Endothelial cell of umbilical vein (primary cell): Measurements from ENCODE around the gene ABAT. TPM values are rescaled to one million over a fixed set of nuclear protein-coding genes. Genes with fewer than 3 reads are reported as not detected.

Experiments
- BruUV-seq: library from RNA; stranded (reverse); fragments of 400-500 nt; replicated peaks from 2 replicates; lab custom pipeline; 2021; lab: Mats Ljungman, UMichigan
- CTCF ChIA-PET: fragments of 300-600, 350-600 bp; sonication (Branson Sonifier 250); formaldehyde crosslinking; loops from one replicate; lab custom pipeline; 2021; ENCODE audit warnings: antibody characterized with exemption, inconsistent platforms; lab: Charles Lee
- POLR2A ChIA-PET: fragments of 300-600, 350-600 bp; sonication (Branson Sonifier 250); formaldehyde crosslinking; loops from one replicate; lab custom pipeline; 2021; ENCODE audit warnings: antibody characterized with exemption, inconsistent platforms; lab: Charles Lee
- DNase-seq: peaks from one replicate; pipeline ENCODE4 v3.0.0-alpha.2; 2011; ENCODE audit warnings: low read depth, low spot score
- FAIRE-seq: peaks from 2 replicates; lab custom pipeline; 2011; peaks lifted over from hg19 to GRCh38; lab: Jason Lieb, UNC
- H2AFZ ChIP-seq: 2 replicates; pipeline ENCODE4 v1.6.0; 2012; ENCODE audit warnings: low read depth, low read length, control low read depth, inconsistent platforms
- H3K27ac ChIP-seq: 2 replicates; pipeline ENCODE4 v1.5.1; 2011; ENCODE audit warnings: low read depth, mild to moderate bottlenecking, control low read depth, low read length, moderate library complexity; ENCODE audit not compliant: insufficient read depth
- H3K27me3 ChIP-seq, 2 experiments: 2 replicates each; pipeline versions ENCODE4 v1.6.0 to v1.6.1; 2011; ENCODE audit warnings: low read length in 2 of 2, mixed read lengths in 1 of 2; ENCODE audit not compliant: control insufficient read depth in 2 of 2, insufficient read depth in 2 of 2
- H3K36me3 ChIP-seq, 2 experiments: 2 replicates in 1 of 2; 3 replicates in 1 of 2; pipeline ENCODE4 v1.5.1; 2011; ENCODE audit warnings: low read length in 2 of 2, mild to moderate bottlenecking in 1 of 2, moderate library complexity in 1 of 2; ENCODE audit not compliant: control insufficient read depth in 2 of 2, insufficient read depth in 2 of 2; ENCODE audit errors: extremely low read depth in 1 of 2
- H3K4me1 ChIP-seq: 3 replicates; pipeline ENCODE4 v1.5.1; 2011; ENCODE audit warnings: mild to moderate bottlenecking, low read length; ENCODE audit not compliant: control insufficient read depth, insufficient read depth; ENCODE audit errors: extremely low read depth
- H3K4me2 ChIP-seq: 2 replicates; pipeline ENCODE4 v1.6.1; 2011; ENCODE audit warnings: low read length, control low read depth, mixed read lengths; ENCODE audit not compliant: insufficient read depth
- H3K4me3 ChIP-seq, 3 experiments: fragments of 200-600 bp in 1 of 3; sonication (generic), shearing (Covaris generic) in 1 of 3; replicated peaks in 1 of 3; 2 replicates each; pipeline ENCODE4 v1.5.1; 2011 to 2016; ENCODE audit warnings: control low read depth in 3 of 3, low read length in 3 of 3, mild to moderate bottlenecking in 2 of 3, inconsistent platforms in 1 of 3, low read depth in 1 of 3, moderate library complexity in 1 of 3; ENCODE audit not compliant: insufficient read depth in 1 of 3
- H3K79me2 ChIP-seq: 2 replicates; pipeline ENCODE4 v1.6.0; 2012; ENCODE audit warnings: low read length, inconsistent platforms; ENCODE audit not compliant: control insufficient read depth, insufficient read depth
- H3K9ac ChIP-seq: replicated peaks from 2 replicates; pipeline ENCODE3; 2011; ENCODE audit warnings: low read length, control low read depth; ENCODE audit not compliant: insufficient read depth; ENCODE audit errors: extremely low read depth
- H3K9me1 ChIP-seq: replicated peaks from 3 replicates; pipeline ENCODE4 v1.6.0; 2011; ENCODE audit warnings: mild to moderate bottlenecking, low read length; ENCODE audit not compliant: control insufficient read depth, insufficient read depth; ENCODE audit errors: extremely low read depth
- H3K9me3 ChIP-seq: replicated peaks from 2 replicates; pipeline ENCODE4 v1.5.1; 2012; ENCODE audit warnings: low read length, inconsistent platforms; ENCODE audit not compliant: control insufficient read depth, insufficient read depth
- H4K20me1 ChIP-seq: replicated peaks from 2 replicates; pipeline ENCODE3; 2011; ENCODE audit warnings: mild to moderate bottlenecking, low read length; ENCODE audit not compliant: control insufficient read depth, insufficient read depth; ENCODE audit errors: extremely low read depth
- EZH2 ChIP-seq: IDR thresholded peaks from 2 replicates; pipeline ENCODE4 v1.6.1; 2012; ENCODE audit warnings: borderline replicate concordance, low read depth, mild to moderate bottlenecking, moderate library complexity, low read length, inconsistent platforms; ENCODE audit not compliant: severe bottlenecking
- FOS ChIP-seq: IDR thresholded peaks from 2 replicates; pipeline ENCODE4 v1.6.1; 2011; ENCODE audit warnings: mild to moderate bottlenecking, low read length, moderate library complexity, borderline replicate concordance; ENCODE audit not compliant: insufficient read depth
- GATA2 ChIP-seq: IDR thresholded peaks from 2 replicates; pipeline ENCODE4 v1.7.0; 2011; ENCODE audit warnings: low read depth, mild to moderate bottlenecking, moderate library complexity, mixed read lengths, low read length; ENCODE audit not compliant: insufficient read length, insufficient read depth
- JUN ChIP-seq: IDR thresholded peaks from 2 replicates; pipeline ENCODE4 v1.6.1; 2011; ENCODE audit warnings: borderline replicate concordance, low read depth; ENCODE audit not compliant: insufficient read length, insufficient read depth
- MYC ChIP-seq: IDR thresholded peaks from one replicate; pipeline ENCODE4 v1.6.1; 2011; ENCODE audit warnings: mild to moderate bottlenecking, low read depth, low read length
- POLR2A ChIP-seq: IDR thresholded peaks from 2 replicates; pipeline ENCODE4 v1.6.1; 2012; ENCODE audit warnings: low read depth, mild to moderate bottlenecking, control low read depth, low read length
- POLR2AphosphoS5 ChIP-seq: IDR thresholded peaks from 2 replicates; pipeline ENCODE4 v1.6.1; 2012; ENCODE audit warnings: low read depth, mild to moderate bottlenecking, control low read depth, low read length, moderate library complexity; ENCODE audit not compliant: insufficient read depth
- dilution Hi-C: fragments of 300-500 bp; cut with MboI; formaldehyde crosslinking; loops from one replicate; pipeline ENCODE4 v1.15.0; 2019; ENCODE audit warnings: low sequenced_read_pairs; ENCODE audit not compliant: extremely low pct_ligation_motif_present
- intact Hi-C: fragments of 100-400 bp; cut with micrococcal nuclease; formaldehyde crosslinking; loops from one replicate; pipeline ENCODE4 v1.10.0; 2022
- polyA plus RNA-seq, 4 experiments: library from polyadenylated mRNA; depleted of rRNA in 3 of 4; stranded (reverse) in 3 of 4; unstranded in 1 of 4; fragments of >200 nt; gene quantifications; 2 replicates each; pipeline versions ENCODE4 v1.2.1 to v1.2.3, GENCODE V29; 2011 to 2012; ENCODE audit warnings: missing spikeins in 1 of 4
- total RNA-seq: library from RNA; stranded (reverse); gene quantifications from 2 replicates; pipeline ENCODE4 v1.2.3, GENCODE V29; 2021
- TF ChIP-seq, protein P1 (sequence below), 2 donors: IDR thresholded peaks; 1 replicate in 1 of 2; 2 replicates in 1 of 2; pipeline ENCODE4 v1.5.1; 2011; ENCODE audit warnings: low read length in 2 of 2, mild to moderate bottlenecking in 2 of 2, moderate library complexity in 2 of 2, control low read depth in 1 of 2, inconsistent platforms in 1 of 2, low read depth in 1 of 2; ENCODE audit not compliant: insufficient read depth in 1 of 2; ENCODE audit errors: extremely low read depth in 1 of 2
- TF ChIP-seq, protein P2 (sequence below): IDR thresholded peaks from 2 replicates; pipeline ENCODE4 v1.6.1; 2011; ENCODE audit not compliant: insufficient read depth, insufficient read length

ABAT gene
- total and polyA plus RNA-seq, 2 donors (not counting 3 experiments of a cell fraction or from before 2014, with no cell fraction given): 1.3 to 1.4 TPM

DNA sequence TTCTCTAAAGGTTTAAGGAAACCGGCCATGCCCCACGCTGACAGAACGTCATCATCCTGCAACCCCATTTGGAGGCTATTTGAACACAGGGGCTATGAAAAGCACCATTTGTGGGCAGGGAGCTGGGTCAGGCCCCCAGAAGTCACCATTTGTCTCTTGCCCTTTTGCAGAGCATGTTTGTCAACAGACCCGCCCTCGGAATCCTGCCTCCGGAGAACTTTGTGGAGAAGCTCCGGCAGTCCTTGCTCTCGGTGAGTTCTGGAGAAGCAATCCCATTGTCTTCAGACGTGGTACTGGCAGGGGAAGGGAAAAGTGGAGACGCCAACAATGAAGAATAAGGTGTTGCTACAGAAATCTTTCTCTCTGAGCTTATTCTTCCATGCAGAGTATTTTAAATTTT lies 89.5 kb downstream of the ABAT start:
- Histone ChIP-seq H3K36me3 (no peaks in the 10 kb centered on the region), H3K4me1 (no peaks in the 10 kb centered on the region), H3K4me2 (no peak overlapping the region), H3K9me1 (no peaks in the 10 kb centered on the region), H3K27ac (no peak overlapping the region), H2AFZ (no peak overlapping the region), H3K9ac (no peak overlapping the region), H4K20me1 (no peaks in the 10 kb centered on the region), H3K79me2 (no peaks in the 10 kb centered on the region), H3K4me3 (no peak overlapping the region), H3K9me3 (no peaks in the 10 kb centered on the region), H3K27me3 (no peaks in the 10 kb centered on the region)
- BruUV-seq: no TSS peak
- ChIA-PET POLR2A (no interaction called here), CTCF (no interaction called here)
- dilution Hi-C loops (no loop called here), intact Hi-C loops (no loop called here)
- TF ChIP-seq MYC (no peak), GATA2 (no peak), POLR2AphosphoS5 (no peak), POLR2A (no peak), FOS (no peak), JUN (no peak), EZH2 (no peak)
- TF ChIP-seq, protein P1, sequence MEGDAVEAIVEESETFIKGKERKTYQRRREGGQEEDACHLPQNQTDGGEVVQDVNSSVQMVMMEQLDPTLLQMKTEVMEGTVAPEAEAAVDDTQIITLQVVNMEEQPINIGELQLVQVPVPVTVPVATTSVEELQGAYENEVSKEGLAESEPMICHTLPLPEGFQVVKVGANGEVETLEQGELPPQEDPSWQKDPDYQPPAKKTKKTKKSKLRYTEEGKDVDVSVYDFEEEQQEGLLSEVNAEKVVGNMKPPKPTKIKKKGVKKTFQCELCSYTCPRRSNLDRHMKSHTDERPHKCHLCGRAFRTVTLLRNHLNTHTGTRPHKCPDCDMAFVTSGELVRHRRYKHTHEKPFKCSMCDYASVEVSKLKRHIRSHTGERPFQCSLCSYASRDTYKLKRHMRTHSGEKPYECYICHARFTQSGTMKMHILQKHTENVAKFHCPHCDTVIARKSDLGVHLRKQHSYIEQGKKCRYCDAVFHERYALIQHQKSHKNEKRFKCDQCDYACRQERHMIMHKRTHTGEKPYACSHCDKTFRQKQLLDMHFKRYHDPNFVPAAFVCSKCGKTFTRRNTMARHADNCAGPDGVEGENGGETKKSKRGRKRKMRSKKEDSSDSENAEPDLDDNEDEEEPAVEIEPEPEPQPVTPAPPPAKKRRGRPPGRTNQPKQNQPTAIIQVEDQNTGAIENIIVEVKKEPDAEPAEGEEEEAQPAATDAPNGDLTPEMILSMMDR (IDR thresholded peaks at IDR 0.05; ENCODE audit: extremely low read depth in 1 of 2, insufficient read depth in 1 of 2, low read depth in 1 of 2, low read length in 2 of 2): no peak
- TF ChIP-seq, protein P2, sequence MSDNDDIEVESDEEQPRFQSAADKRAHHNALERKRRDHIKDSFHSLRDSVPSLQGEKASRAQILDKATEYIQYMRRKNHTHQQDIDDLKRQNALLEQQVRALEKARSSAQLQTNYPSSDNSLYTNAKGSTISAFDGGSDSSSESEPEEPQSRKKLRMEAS: no peak
- DNase-seq (no peak), FAIRE-seq (no peak)
